ENCODE measurements around the gene PCK1. TPM values are rescaled to one million over a fixed set of nuclear protein-coding genes. Genes with fewer than 3 reads are reported as not detected.

Gene PCK1
- total and polyA plus RNA-seq, 2 of the 13 experiments (the other 11 are each of a cell fraction or from before 2014, with no cell fraction given) = 6.5 to 12.6 TPM

DNA sequence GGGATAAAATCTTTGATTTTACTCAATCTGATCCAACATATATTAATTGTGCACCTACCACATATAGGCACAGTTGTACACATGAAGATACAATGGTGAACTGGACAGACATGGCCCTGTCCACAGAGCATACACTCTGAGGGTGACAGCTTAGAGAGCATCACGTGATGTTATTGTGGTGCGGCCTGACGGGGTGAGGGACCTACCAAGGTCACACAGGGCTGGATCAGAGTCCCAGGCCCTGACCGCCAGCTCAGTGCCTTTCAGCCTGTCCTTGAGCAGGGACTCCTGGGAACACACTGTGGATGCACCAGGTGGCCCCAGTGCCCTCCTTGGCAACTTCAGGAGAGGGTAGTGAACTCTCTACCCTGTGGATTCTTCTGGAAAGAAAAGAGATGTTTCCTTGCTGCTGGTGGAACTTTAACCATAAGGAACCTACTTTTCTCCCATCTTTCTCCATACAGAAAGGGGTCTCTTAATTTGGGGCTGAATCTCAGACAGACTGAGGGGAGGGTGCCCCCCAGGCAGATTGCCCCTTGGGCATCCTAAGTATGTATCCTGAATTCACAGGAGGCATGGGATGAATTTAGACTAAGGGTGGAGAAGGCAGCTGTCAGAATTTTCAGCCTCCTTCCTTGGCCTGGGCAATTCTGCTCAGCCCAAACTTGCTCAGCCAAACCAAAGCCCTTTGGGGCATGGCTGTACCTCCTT lies 26.5 kb downstream of the PCK1 start (continued):
- TF ChIP-seq FOXC1 (CRISPR knock-in tag; IDR thresholded peaks at IDR 0.05; ENCODE audit: borderline replicate concordance) = peak; percentile 33; the same call in 1 of the 2 replicates
- TF ChIP-seq, protein P1, sequence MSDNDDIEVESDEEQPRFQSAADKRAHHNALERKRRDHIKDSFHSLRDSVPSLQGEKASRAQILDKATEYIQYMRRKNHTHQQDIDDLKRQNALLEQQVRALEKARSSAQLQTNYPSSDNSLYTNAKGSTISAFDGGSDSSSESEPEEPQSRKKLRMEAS (IDR thresholded peaks at IDR 0.05) = peak; percentile 90
- peak; percentile 97 for TF ChIP-seq POGZ (CRISPR knock-in tag; IDR thresholded peaks at IDR 0.05)
- peak; percentile 90; the same call in 1 of the 2 replicates for TF ChIP-seq DNMT3B (CRISPR knock-in tag; conservative IDR thresholded peaks at IDR 0.05)
- no peak for TF ChIP-seq RFXAP (CRISPR knock-in tag; IDR thresholded peaks at IDR 0.05; ENCODE audit: borderline replicate concordance)
- TF ChIP-seq RBAK (CRISPR knock-in tag; IDR thresholded peaks at IDR 0.05) = no peak
- TF ChIP-seq ZNF24 (IDR thresholded peaks at IDR 0.05) = 0 out of 2 replicates have a peak, but pooled peaks have one; percentile 11
- TF ChIP-seq, protein P2, sequence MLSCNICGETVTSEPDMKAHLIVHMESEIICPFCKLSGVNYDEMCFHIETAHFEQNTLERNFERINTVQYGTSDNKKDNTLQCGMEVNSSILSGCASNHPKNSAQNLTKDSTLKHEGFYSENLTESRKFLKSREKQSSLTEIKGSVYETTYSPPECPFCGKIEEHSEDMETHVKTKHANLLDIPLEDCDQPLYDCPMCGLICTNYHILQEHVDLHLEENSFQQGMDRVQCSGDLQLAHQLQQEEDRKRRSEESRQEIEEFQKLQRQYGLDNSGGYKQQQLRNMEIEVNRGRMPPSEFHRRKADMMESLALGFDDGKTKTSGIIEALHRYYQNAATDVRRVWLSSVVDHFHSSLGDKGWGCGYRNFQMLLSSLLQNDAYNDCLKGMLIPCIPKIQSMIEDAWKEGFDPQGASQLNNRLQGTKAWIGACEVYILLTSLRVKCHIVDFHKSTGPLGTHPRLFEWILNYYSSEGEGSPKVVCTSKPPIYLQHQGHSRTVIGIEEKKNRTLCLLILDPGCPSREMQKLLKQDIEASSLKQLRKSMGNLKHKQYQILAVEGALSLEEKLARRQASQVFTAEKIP (CRISPR knock-in tag; IDR thresholded peaks at IDR 0.05; ENCODE audit: borderline replicate concordance) = no peak
- no peak; the same call in 1 of the 2 replicates for TF ChIP-seq CEBPG (CRISPR knock-in tag; IDR thresholded peaks at IDR 0.05)
- peak; percentile 21; the same call in 1 of the 2 replicates for TF ChIP-seq STAG1 (CRISPR knock-in tag; IDR thresholded peaks at IDR 0.05)
- TF ChIP-seq NFRKB (IDR thresholded peaks at IDR 0.05) = no peak
- TF ChIP-seq GTF3A (CRISPR knock-in tag; conservative IDR thresholded peaks at IDR 0.05) = no peak
- TF ChIP-seq ELF1 (CRISPR knock-in tag; IDR thresholded peaks at IDR 0.05) = peak; percentile 44; the same call in 1 of the 2 replicates
- TF ChIP-seq, protein P3, sequence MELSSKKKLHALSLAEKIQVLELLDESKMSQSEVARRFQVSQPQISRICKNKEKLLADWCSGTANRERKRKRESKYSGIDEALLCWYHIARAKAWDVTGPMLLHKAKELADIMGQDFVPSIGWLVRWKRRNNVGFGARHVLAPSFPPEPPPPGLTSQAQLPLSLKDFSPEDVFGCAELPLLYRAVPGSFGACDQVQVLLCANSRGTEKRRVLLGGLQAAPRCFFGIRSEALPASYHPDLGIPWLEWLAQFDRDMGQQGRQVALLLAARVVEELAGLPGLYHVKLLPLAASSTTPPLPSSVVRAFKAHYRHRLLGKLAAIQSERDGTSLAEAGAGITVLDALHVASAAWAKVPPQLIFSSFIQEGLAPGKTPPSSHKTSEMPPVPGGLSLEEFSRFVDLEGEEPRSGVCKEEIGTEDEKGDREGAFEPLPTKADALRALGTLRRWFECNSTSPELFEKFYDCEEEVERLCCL (CRISPR knock-in tag; IDR thresholded peaks at IDR 0.05; ENCODE audit: borderline replicate concordance) = no peak
- TF ChIP-seq MED13 (CRISPR knock-in tag; IDR thresholded peaks at IDR 0.05) = no peak
- TF ChIP-seq ZNF792 (CRISPR knock-in tag; IDR thresholded peaks at IDR 0.05) = peak; percentile 68; the same call in 1 of the 2 replicates
- TF ChIP-seq ATM (IDR thresholded peaks at IDR 0.05; ENCODE audit: borderline replicate concordance) = no peak
- TF ChIP-seq, protein P4, sequence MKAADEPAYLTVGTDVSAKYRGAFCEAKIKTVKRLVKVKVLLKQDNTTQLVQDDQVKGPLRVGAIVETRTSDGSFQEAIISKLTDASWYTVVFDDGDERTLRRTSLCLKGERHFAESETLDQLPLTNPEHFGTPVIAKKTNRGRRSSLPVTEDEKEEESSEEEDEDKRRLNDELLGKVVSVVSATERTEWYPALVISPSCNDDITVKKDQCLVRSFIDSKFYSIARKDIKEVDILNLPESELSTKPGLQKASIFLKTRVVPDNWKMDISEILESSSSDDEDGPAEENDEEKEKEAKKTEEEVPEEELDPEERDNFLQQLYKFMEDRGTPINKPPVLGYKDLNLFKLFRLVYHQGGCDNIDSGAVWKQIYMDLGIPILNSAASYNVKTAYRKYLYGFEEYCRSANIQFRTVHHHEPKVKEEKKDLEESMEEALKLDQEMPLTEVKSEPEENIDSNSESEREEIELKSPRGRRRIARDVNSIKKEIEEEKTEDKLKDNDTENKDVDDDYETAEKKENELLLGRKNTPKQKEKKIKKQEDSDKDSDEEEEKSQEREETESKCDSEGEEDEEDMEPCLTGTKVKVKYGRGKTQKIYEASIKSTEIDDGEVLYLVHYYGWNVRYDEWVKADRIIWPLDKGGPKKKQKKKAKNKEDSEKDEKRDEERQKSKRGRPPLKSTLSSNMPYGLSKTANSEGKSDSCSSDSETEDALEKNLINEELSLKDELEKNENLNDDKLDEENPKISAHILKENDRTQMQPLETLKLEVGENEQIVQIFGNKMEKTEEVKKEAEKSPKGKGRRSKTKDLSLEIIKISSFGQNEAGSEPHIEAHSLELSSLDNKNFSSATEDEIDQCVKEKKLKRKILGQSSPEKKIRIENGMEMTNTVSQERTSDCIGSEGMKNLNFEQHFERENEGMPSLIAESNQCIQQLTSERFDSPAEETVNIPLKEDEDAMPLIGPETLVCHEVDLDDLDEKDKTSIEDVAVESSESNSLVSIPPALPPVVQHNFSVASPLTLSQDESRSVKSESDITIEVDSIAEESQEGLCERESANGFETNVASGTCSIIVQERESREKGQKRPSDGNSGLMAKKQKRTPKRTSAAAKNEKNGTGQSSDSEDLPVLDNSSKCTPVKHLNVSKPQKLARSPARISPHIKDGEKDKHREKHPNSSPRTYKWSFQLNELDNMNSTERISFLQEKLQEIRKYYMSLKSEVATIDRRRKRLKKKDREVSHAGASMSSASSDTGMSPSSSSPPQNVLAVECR (CRISPR knock-in tag; IDR thresholded peaks at IDR 0.05; ENCODE audit: borderline replicate concordance) = peak; percentile 68; the same call in 1 of the 2 replicates
